GM15510 (cell line): ENCODE results near the gene ACTR10.
A peak's percentile ranks its signal among the peaks of the same experiment; 100 is the strongest.

Experiments used
- POLR2A ChIP-seq: IDR thresholded peaks from 3 replicates; pipeline ENCODE4 v1.6.1; 2011; ENCODE audit warnings: borderline replicate concordance; ENCODE audit not compliant: insufficient read length; ENCODE audit errors: extremely low read depth

The ACTR10 gene

DNA sequence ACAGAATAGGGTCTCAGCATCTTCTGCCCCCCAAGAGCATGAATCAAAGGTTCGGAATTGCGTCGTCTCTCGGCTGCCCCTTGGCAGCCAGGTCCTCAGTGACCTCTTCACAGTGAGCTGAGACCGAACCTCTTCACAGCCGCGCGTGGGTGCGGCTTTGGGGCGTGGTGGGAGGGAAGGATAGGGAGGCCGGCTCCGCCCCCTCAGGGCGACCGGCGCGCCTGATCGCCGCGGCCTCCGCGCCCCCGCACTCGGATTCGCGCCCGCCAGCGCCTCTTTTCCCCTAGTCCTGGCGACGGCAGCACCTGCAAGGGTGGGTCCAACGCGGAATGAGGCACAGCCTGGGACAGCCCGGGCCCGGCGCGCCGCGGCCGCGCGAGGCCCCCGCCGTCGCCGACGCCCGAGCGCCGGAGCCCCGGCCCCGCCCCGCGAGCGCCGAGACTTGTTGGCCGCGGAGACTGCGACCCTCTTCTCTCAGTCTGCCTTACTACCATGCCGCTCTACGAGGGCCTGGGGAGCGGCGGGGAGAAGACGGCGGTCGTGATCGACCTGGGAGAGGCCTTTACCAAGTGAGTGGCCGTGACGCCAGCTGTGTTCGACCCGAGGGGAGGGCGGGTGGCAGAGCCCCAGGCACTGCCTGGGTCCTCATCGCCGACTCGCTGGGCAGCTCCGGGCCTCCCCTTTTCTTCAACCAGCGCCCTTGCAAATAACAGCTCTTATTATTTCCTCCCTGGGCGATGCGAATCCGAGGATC, at the start of gene ACTR10:
TSS of gene ACTR10 (plus strand) at position 424 of the 754 bp plus-strand sequence. CDS start at position 493, 69 bp downstream.
- peak; percentile 70 for TF ChIP-seq POLR2A

DNA sequence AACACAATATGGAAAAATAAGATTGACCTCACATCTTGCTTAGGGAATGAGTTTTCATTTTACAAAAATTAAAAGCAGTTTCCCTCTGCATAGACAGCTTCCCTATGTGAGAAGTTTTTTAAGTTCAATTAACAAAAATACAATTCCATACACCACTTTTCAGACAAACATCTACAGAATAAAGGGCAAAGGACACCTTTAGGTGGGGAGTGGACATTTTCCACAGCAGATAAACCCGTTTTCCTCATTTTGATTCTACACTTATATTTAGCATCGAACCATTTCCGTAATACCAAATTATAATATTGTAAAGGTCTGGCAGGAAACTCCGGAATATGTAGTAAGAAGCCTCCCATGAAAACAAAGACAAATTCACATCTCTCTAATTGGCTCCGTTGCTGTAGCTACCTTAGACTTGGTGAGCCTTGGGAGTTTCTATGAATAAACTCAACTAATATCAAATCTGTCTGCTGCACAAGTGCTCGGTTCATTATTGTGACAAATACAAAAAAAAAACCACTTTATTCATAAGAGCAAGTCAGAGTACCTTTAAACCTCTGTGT, 49.6 kb upstream of the ACTR10 start:
- TF ChIP-seq POLR2A: no peak

- TF ChIP-seq POLR2A: no peak
These were observed 48.6 kb upstream of the ACTR10 start for GRCh38 chr14:58151133-58152013.

- TF ChIP-seq POLR2A: no peak
These were observed 47.7 kb upstream of the ACTR10 start, which contains the start of gene ARMH4 for GRCh38 chr14:58152014-58152857. ARMH4 (minus strand) TSS chr14:58152213; CDS start chr14:58139358, 12,855 bp downstream.

GRCh38 chr14:58160561-58160960, 39.4 kb upstream of the ACTR10 start:
- no peak for TF ChIP-seq POLR2A

DNA sequence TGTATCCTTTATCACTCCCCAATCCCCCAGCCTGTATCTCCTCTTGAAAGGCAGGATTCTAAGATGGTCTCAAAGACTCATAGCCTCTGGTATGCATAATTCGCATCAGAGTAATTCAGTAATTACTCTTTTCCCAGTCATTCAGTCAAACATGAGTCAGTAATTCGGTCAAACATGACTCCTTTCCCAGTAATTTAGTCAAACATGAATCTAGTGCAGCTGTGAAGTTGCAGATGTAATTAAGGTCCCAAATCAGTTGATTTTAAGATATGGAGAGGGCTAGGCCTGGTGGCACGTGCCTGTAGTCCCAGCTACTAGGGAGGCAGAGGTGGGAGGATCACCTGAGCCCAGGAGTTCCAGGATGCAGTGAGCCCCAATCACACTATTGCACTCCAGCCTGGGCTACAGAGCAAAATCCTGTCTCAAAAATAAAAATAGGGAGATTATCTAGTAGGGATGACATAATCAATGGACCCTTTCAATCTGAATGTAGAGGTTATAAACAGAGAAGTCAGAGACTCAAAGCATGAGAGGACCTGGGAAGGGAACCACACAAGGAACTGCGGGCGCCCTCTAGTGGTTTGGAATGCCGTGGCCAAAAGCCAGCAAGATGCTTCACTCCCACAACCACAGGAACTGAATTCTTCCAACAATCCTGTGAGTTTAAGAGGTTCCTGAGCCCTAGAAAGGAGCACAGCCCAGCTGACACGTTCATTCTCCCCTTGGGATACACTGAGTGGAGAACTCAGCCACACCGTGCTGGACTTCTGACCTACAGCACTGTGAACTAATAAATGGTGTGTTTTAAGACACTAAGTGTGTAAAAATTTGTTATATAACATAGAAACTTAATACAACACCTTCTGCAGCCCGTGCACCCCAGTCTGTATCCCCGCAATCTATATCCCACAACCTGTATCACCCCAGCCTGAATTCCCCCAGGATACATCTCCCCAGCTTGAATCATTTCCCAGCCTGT, 33.7 kb upstream of the ACTR10 start:
- no peak for TF ChIP-seq POLR2A

GRCh38 chr14:58167057-58167456, 32.9 kb upstream of the ACTR10 start:
- no peak for TF ChIP-seq POLR2A

DNA sequence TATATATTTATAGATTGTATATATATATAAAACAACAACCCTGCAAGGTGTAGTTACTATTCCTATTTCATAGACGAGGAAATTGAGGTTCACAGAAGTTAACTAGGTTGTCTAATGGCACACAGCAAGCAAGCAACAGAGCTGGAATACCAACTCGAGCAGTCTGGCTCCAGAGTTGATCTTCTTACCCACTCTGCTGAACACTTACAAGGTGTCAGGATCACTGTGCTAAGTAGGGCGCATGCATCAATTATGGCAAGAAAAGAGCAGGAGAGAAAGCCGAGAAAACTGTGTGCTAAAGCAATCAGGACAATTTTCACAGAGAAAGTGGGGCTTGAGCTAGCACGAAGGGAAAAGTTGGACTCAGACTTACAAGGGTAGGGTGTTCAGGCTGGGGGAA, 32.1 kb upstream of the ACTR10 start:
- no peak for TF ChIP-seq POLR2A

GRCh38 chr14:58171090-58171489, 28.9 kb upstream of the ACTR10 start:
- TF ChIP-seq POLR2A: no peak

- no peak for TF ChIP-seq POLR2A
These were observed 22.8 kb upstream of the ACTR10 start for GRCh38 chr14:58177125-58177524.

DNA sequence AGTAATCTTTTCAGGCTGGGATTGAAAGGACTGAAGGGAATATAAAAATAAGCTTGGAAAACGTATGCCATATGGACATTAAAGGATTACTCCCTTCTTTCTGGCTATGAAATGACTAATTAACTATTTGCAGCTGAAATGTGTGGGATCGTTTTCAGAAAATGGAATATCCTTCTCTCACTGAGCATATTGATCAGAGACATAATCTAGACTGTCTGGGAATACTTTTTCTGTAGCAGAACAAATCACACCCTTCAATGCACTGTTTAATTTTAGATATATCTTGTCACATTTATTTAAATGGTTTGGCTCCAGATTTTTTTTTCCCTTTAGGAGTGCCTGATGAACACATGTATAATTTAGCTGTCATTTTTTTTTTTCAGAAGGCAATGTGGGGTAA, 10.8 kb upstream of the ACTR10 start:
- TF ChIP-seq POLR2A: no peak

DNA sequence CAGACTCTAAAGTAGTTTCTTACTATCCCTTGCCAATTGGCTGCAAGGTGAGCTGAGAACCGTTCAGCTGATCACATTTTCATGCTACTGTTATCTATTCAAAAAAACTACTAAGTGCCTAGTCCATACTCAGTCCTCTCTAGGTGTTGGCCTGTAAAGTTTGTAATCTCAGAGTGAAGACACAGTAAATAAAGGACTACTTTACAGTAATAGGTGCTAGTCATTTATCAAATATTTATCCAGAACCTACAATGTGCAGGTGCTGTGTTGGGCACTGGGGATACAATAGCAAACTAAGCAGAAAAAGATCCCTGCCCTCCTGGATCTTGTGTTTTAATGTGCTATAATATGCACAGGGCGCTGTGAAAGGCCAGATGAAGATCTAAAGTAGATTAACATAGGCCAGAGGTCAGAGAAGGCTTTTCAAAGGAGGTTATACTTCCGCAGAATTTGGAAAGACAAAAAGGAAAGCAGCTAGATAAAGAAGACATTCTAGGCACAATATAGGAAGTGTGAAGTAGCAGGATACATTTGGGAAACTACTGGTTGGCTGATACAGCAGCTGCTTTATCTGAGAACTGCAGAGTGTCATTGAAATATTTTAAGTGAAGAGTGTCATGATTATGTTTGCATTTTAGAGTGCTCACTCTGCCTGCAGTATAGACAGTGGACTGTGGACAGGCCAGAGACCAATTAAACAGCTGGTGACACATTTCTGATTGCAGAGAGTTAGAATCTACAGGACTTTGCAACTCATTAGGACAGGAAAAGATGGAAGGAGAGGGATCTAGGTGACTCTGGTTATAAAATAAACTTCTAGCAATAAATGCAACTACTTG, 8.0 kb upstream of the ACTR10 start:
- no peak for TF ChIP-seq POLR2A
